Vagina (tissue), 2 donors: Measurements from ENCODE around the gene FSCB. TPM values are rescaled to one million over a fixed set of nuclear protein-coding genes. Genes with fewer than 3 reads are reported as not detected.

Experiments
- DNase-seq, 2 donors: peaks; one replicate each; pipeline ENCODE4 v3.0.0-alpha.2; 2017; ENCODE audit errors: extremely low spot score in 2 of 2
- H3K27ac ChIP-seq: fragments of 200-600 bp; sonication (generic); one replicate; pipeline ENCODE4 v1.5.1; 2019
- H3K27me3 ChIP-seq: fragments of 200-600 bp; sonication (generic); one replicate; pipeline ENCODE4 v1.5.1; 2019
- H3K36me3 ChIP-seq, 2 donors: fragments of 200-600 bp; sonication (generic); one replicate each; pipeline ENCODE4 v1.5.1; 2017 to 2019
- H3K4me1 ChIP-seq: fragments of 200-600 bp; sonication (generic); one replicate; pipeline ENCODE4 v1.5.1; 2019
- H3K4me3 ChIP-seq, 2 donors: fragments of 200-600 bp; sonication (generic); 1 replicate in 1 of 2; 2 replicates in 1 of 2; pipeline ENCODE4 v1.5.1; 2016 to 2019
- H3K9me3 ChIP-seq: fragments of 200-600 bp; sonication (generic); one replicate; pipeline ENCODE4 v1.5.1; 2019
- POLR2A ChIP-seq, 2 donors: fragments of 450-650 bp; IDR thresholded peaks; one replicate each; pipeline ENCODE4 v1.6.1; 2017; ENCODE audit warnings: antibody characterized with exemption in 2 of 2, mild to moderate bottlenecking in 2 of 2, moderate library complexity in 2 of 2
- POLR2AphosphoS5 ChIP-seq, 2 donors: sonication (generic); formaldehyde crosslinking; IDR thresholded peaks; one replicate each; pipeline ENCODE4 v1.9.0; 2017; ENCODE audit warnings: antibody characterized with exemption in 2 of 2, mild to moderate bottlenecking in 2 of 2, low read depth in 1 of 2; ENCODE audit not compliant: insufficient read depth in 1 of 2
- intact Hi-C: fragments of 100-400 bp; cut with DNase I; formaldehyde crosslinking; loops from one replicate; pipeline ENCODE4 v1.15.1; 2023
- total RNA-seq: library from RNA; depleted of rRNA; stranded (reverse); fragments of >200 nt; gene quantifications from one replicate; pipeline ENCODE4 v1.2.3, GENCODE V29; 2016
- TF ChIP-seq, protein P1 (sequence below), 3 experiments: fragments of 450-650 bp in 2 of 3; fragments of 200-600 bp in 1 of 3; sonication (generic) in 1 of 3; IDR thresholded peaks; one replicate each; pipeline ENCODE4 v1.5.1; 2017 to 2019; ENCODE audit warnings: antibody characterized with exemption in 3 of 3, mild to moderate bottlenecking in 2 of 3, moderate library complexity in 2 of 3

Gene FSCB
- total RNA-seq, 1 donor from 2014 or later = not detected

DNA sequence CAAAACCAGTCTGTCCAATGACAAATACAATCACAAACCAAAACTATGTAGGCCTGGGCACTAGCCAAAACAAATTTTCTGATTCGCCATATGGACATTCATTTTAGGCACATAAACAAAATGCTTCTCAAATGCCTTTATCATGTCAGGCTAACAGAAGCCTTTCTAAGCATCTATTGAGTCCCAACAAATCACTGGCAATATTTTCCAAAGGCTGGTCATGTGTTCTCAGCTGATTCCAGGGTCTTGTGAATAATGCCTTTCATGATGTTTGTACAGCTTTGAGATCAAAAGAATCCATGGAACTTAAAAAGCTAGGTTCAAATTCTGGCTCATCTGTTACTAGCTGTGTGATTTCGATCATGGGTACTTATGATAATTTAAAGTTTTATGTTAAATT, 16.1 kb downstream of the FSCB start:
- no peak for DNase-seq
- H3K27ac ChIP-seq = no peak overlapping the region
- no peaks in the 10 kb centered on the region for H3K4me1 ChIP-seq
- no peaks in the 10 kb centered on the region for H3K36me3 ChIP-seq
- H3K9me3 ChIP-seq = no peaks in the 10 kb centered on the region
- TF ChIP-seq, protein P1, sequence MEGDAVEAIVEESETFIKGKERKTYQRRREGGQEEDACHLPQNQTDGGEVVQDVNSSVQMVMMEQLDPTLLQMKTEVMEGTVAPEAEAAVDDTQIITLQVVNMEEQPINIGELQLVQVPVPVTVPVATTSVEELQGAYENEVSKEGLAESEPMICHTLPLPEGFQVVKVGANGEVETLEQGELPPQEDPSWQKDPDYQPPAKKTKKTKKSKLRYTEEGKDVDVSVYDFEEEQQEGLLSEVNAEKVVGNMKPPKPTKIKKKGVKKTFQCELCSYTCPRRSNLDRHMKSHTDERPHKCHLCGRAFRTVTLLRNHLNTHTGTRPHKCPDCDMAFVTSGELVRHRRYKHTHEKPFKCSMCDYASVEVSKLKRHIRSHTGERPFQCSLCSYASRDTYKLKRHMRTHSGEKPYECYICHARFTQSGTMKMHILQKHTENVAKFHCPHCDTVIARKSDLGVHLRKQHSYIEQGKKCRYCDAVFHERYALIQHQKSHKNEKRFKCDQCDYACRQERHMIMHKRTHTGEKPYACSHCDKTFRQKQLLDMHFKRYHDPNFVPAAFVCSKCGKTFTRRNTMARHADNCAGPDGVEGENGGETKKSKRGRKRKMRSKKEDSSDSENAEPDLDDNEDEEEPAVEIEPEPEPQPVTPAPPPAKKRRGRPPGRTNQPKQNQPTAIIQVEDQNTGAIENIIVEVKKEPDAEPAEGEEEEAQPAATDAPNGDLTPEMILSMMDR (IDR thresholded peaks at IDR 0.05) = no peak
- TF ChIP-seq POLR2AphosphoS5 (IDR thresholded peaks at IDR 0.05; ENCODE audit: insufficient read depth in 1 of 2, low read depth in 1 of 2) = no peak
- TF ChIP-seq POLR2A (IDR thresholded peaks at IDR 0.05) = no peak
- no peak overlapping the region for H3K4me3 ChIP-seq
- intact Hi-C loops = no loop called here
- no peaks in the 10 kb centered on the region for H3K27me3 ChIP-seq

DNA sequence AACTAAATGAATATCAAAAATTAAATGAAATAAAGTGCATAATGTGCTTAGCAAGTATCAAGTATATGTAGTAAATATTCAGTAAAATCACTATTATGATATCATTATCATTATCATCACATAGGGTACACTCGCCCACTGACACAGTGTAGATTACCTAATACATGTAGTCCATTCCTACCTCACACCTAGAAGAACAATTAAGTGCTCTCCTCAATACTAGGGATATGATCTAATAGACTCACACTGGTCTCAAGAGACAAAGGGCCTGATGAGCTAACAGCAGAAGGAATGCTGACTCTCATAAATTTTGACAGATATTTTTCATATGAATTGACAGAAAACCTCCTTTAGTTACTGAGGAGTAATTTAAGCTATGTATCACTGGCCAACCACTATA, 29.1 kb downstream of the FSCB start:
- no peak for DNase-seq
- H3K27me3 ChIP-seq = no peaks in the 10 kb centered on the region
- no peak overlapping the region for H3K27ac ChIP-seq
- no peaks in the 10 kb centered on the region for H3K4me1 ChIP-seq
- H3K9me3 ChIP-seq = no peaks in the 10 kb centered on the region
- intact Hi-C loops = no loop called here
- TF ChIP-seq POLR2A (IDR thresholded peaks at IDR 0.05) = no peak
- TF ChIP-seq, protein P1 (IDR thresholded peaks at IDR 0.05) = no peak
- TF ChIP-seq POLR2AphosphoS5 (IDR thresholded peaks at IDR 0.05; ENCODE audit: insufficient read depth in 1 of 2, low read depth in 1 of 2) = no peak
- no peak overlapping the region for H3K4me3 ChIP-seq
- no peaks in the 10 kb centered on the region for H3K36me3 ChIP-seq

DNA sequence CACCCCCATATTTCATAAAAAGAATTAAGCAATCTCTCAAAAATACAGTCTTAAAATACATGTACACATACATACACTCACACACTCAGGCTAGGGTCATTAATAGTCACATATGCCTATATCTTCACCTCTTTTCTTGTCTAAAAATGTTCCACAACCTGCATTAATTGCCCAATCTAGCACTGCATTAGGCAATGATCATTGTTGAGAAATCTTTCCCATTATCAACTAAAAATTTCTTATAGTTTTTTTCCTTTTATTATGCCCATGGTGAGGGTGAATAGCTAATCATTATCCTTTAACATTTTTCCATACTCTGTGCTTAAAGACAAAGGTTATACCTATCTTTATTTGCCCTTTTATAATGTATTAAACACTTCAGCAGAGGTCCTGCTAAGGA, 38.3 kb downstream of the FSCB start:
- Histone ChIP-seq H3K4me3 (no peak overlapping the region), H3K27ac (no peak overlapping the region), H3K9me3 (no peaks in the 10 kb centered on the region), H3K4me1 (no peaks in the 10 kb centered on the region), H3K27me3 (no peaks in the 10 kb centered on the region), H3K36me3 (no peaks in the 10 kb centered on the region)
- no peak for TF ChIP-seq POLR2AphosphoS5 (IDR thresholded peaks at IDR 0.05; ENCODE audit: insufficient read depth in 1 of 2, low read depth in 1 of 2)
- TF ChIP-seq, protein P1 (IDR thresholded peaks at IDR 0.05) = no peak
- no peak for TF ChIP-seq POLR2A (IDR thresholded peaks at IDR 0.05)
- intact Hi-C loops = no loop called here
- no peak for DNase-seq

DNA sequence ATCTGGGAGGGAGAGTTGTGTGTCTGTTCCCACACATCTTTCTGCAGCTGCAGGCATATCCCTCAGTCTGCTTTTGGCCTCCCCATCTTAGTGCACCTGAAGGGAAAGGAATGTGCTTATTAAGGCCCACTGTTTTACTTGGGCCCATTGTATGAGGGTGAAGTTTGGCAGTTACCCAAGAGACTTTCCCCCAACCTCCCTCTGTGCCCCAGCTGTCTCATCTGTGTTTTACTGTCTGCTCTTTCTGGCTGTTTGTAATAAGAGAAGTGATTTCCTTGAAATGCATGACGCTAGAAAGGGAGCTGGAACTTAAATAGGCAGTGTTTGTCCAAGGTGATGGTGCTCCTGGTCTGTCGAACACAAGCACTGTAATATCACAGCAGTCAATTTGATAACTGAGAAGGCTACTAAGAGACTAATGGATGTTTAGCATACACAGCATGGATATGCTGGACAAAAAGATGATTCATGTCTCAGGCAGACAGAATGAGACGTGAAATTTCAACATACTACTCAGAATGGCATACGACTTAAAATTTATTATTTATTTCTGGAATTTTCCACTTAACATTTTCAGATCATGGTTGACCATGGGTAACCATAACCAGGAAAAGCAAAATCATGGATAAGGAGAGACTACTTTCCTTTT, 43.6 kb downstream of the FSCB start:
- no peak overlapping the region for H3K27ac ChIP-seq
- intact Hi-C loops = no loop called here
- no peaks in the 10 kb centered on the region for H3K36me3 ChIP-seq
- no peaks in the 10 kb centered on the region for H3K4me1 ChIP-seq
- TF ChIP-seq, protein P1 (IDR thresholded peaks at IDR 0.05) = no peak
- TF ChIP-seq POLR2A (IDR thresholded peaks at IDR 0.05) = no peak
- TF ChIP-seq POLR2AphosphoS5 (IDR thresholded peaks at IDR 0.05; ENCODE audit: insufficient read depth in 1 of 2, low read depth in 1 of 2) = no peak
- DNase-seq = no peak
- no peaks in the 10 kb centered on the region for H3K27me3 ChIP-seq
- H3K9me3 ChIP-seq = no peaks in the 10 kb centered on the region
- no peak overlapping the region for H3K4me3 ChIP-seq

DNA sequence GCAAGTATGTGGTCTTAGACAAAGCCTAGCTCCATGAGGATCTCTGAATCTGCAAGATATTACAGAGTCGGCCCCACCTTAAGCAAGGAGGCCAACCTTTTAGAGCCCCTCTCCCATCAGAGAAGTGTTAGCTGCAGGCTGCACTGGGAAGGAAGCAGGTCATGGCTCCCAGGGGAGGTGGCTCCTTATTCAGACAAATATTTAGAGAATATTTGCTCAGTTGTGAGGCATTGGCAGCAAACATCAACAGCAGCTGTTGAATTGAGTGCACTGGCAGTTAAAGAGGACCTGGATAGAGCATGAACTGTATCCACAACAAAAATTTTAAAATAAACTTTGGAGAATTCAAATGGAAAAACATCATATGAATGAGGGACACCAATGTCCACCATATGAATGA, 44.7 kb downstream of the FSCB start:
- DNase-seq = no peak
- intact Hi-C loops = no loop called here
- Histone ChIP-seq H3K4me3 (no peak overlapping the region), H3K27ac (no peak overlapping the region), H3K36me3 (no peaks in the 10 kb centered on the region), H3K9me3 (no peaks in the 10 kb centered on the region), H3K27me3 (no peaks in the 10 kb centered on the region), H3K4me1 (no peaks in the 10 kb centered on the region)
- TF ChIP-seq, protein P1 (IDR thresholded peaks at IDR 0.05) = no peak
- TF ChIP-seq POLR2A (IDR thresholded peaks at IDR 0.05) (no peak), POLR2AphosphoS5 (IDR thresholded peaks at IDR 0.05; ENCODE audit: insufficient read depth in 1 of 2, low read depth in 1 of 2) (no peak)
